Transverse colon (tissue), 4 donors: ENCODE data around the gene RASSF10.

Source experiments
- EP300 ChIP-seq: sonication (generic); formaldehyde crosslinking; IDR thresholded peaks from one replicate; pipeline ENCODE4 v1.6.1; 2017; ENCODE audit warnings: antibody characterized with exemption, low read depth
- POLR2A ChIP-seq: fragments of 450-650 bp; IDR thresholded peaks from one replicate; pipeline ENCODE4 v1.6.1; 2016; ENCODE audit warnings: antibody characterized with exemption, mild to moderate bottlenecking, moderate library complexity
- POLR2AphosphoS5 ChIP-seq, 3 donors: sonication (generic); formaldehyde crosslinking; IDR thresholded peaks; one replicate each; pipeline ENCODE4 v1.6.1; 2016; ENCODE audit warnings: antibody characterized with exemption in 3 of 3
- TF ChIP-seq, protein P1 (sequence below), 5 experiments: fragments of 200-600 bp in 3 of 5; fragments of 450-650 bp in 2 of 5; sonication (generic) in 3 of 5; IDR thresholded peaks; 1 replicate in 2 of 5; 2 replicates in 3 of 5; pipeline ENCODE4 v1.5.1; 2016 to 2017; ENCODE audit warnings: antibody characterized with exemption in 5 of 5, inconsistent platforms in 3 of 5, mild to moderate bottlenecking in 2 of 5, moderate library complexity in 1 of 5

GRCh38 chr11:13033760-13034533 lies 24.8 kb downstream of the RASSF10 start:
- TF ChIP-seq POLR2AphosphoS5 (IDR thresholded peaks at IDR 0.05) (no peak), EP300 (no peak), POLR2A (no peak)
- TF ChIP-seq, protein P1, sequence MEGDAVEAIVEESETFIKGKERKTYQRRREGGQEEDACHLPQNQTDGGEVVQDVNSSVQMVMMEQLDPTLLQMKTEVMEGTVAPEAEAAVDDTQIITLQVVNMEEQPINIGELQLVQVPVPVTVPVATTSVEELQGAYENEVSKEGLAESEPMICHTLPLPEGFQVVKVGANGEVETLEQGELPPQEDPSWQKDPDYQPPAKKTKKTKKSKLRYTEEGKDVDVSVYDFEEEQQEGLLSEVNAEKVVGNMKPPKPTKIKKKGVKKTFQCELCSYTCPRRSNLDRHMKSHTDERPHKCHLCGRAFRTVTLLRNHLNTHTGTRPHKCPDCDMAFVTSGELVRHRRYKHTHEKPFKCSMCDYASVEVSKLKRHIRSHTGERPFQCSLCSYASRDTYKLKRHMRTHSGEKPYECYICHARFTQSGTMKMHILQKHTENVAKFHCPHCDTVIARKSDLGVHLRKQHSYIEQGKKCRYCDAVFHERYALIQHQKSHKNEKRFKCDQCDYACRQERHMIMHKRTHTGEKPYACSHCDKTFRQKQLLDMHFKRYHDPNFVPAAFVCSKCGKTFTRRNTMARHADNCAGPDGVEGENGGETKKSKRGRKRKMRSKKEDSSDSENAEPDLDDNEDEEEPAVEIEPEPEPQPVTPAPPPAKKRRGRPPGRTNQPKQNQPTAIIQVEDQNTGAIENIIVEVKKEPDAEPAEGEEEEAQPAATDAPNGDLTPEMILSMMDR (IDR thresholded peaks at IDR 0.05): no peak
